Right lobe of liver (tissue), 4 donors: ENCODE measurements around the gene VPS4B.

Source experiments
- CTCF ChIP-seq, 4 donors: fragments of 200-600 bp in 3 of 4; fragments of 450-650 bp in 1 of 4; IDR thresholded peaks; one replicate each; pipeline versions ENCODE4 v1.5.1 to v1.8.0; 2016 to 2022; ENCODE audit warnings: antibody characterized with exemption in 4 of 4, mild to moderate bottlenecking in 2 of 4
- POLR2A ChIP-seq: fragments of 450-650 bp; IDR thresholded peaks from one replicate; pipeline ENCODE4 v1.6.1; 2017; ENCODE audit warnings: antibody characterized with exemption, mild to moderate bottlenecking
- donor health status: DM: no; HTN: no; CAD: no.
- donor health status: DM: no; HTN: no; CAD: no.
- donor health status: DM: no; HTN: yes; CAD: no.

GRCh38 chr18:63447066-63447465, 24.8 kb upstream of the VPS4B start:
- no peak for TF ChIP-seq POLR2A
- TF ChIP-seq CTCF (IDR thresholded peaks at IDR 0.05) = no peak
